ENCODE measurements around the gene CACNA1C.

CACNA1C gene

GRCh38 chr12:2194571-2194970 lies 141.8 kb downstream of the CACNA1C start:
- no peak overlapping the region for H3K9ac ChIP-seq (ENCODE audit: low read depth, low read length)
- H3K27me3 ChIP-seq (ENCODE audit: insufficient read depth, low read length, poor library complexity): peaks cover 21% of the 10 kb centered on the region
- no peak overlapping the region for H2AFZ ChIP-seq (ENCODE audit: low read depth, low read length)
- H3K27ac ChIP-seq (ENCODE audit: low read length): no peak overlapping the region
- ATAC-seq (ENCODE audit: insufficient read depth, low read depth) (no peak), DNase-seq (no peak)
- no peaks in the 10 kb centered on the region for H3K36me3 ChIP-seq (ENCODE audit: insufficient read depth, low read length)
- no peaks in the 10 kb centered on the region for H3K4me1 ChIP-seq (ENCODE audit: insufficient read depth, low read length)
- no peaks in the 10 kb centered on the region for H3K79me2 ChIP-seq (ENCODE audit: insufficient read depth, low read length)
- no peaks in the 10 kb centered on the region for H3K9me3 ChIP-seq (ENCODE audit: insufficient read depth, low read length, severe bottlenecking)
- H4K20me1 ChIP-seq (ENCODE audit: insufficient read depth, low read length): peaks cover 5% of the 10 kb centered on the region; the same call in 1 of the 2 replicates
- TF ChIP-seq EZH2 (IDR thresholded peaks at IDR 0.05; ENCODE audit: borderline replicate concordance, low read depth, low read length, severe bottlenecking): no peak
- no peak for TF ChIP-seq CTCF (IDR thresholded peaks at IDR 0.05; ENCODE audit: borderline replicate concordance, extremely low read depth, low read length, poor library complexity, severe bottlenecking)
- H3K4me3 ChIP-seq (ENCODE audit: low read depth in 1 of 2, low read length in 2 of 2): no peak overlapping the region
- no peak overlapping the region for H3K4me2 ChIP-seq (ENCODE audit: insufficient read depth, low read length)

GRCh38 chr12:2195085-2195484 lies 142.3 kb downstream of the CACNA1C start:
- TF ChIP-seq CTCF (IDR thresholded peaks at IDR 0.05; ENCODE audit: borderline replicate concordance, extremely low read depth, low read length, poor library complexity, severe bottlenecking) (no peak), EZH2 (IDR thresholded peaks at IDR 0.05; ENCODE audit: borderline replicate concordance, low read depth, low read length, severe bottlenecking) (no peak)
- no peaks in the 10 kb centered on the region for H3K4me1 ChIP-seq (ENCODE audit: insufficient read depth, low read length)
- peaks cover 21% of the 10 kb centered on the region for H3K27me3 ChIP-seq (ENCODE audit: insufficient read depth, low read length, poor library complexity)
- H3K9me3 ChIP-seq (ENCODE audit: insufficient read depth, low read length, severe bottlenecking): no peaks in the 10 kb centered on the region
- H3K9ac ChIP-seq (ENCODE audit: low read depth, low read length): no peak overlapping the region
- ATAC-seq (ENCODE audit: insufficient read depth, low read depth) (no peak), DNase-seq (no peak)
- no peaks in the 10 kb centered on the region for H3K79me2 ChIP-seq (ENCODE audit: insufficient read depth, low read length)
- no peak overlapping the region for H2AFZ ChIP-seq (ENCODE audit: low read depth, low read length)
- no peaks in the 10 kb centered on the region for H3K36me3 ChIP-seq (ENCODE audit: insufficient read depth, low read length)
- no peak overlapping the region for H3K27ac ChIP-seq (ENCODE audit: low read length)
- peaks cover 5% of the 10 kb centered on the region; the same call in 1 of the 2 replicates for H4K20me1 ChIP-seq (ENCODE audit: insufficient read depth, low read length)
- no peak overlapping the region for H3K4me3 ChIP-seq (ENCODE audit: low read depth in 1 of 2, low read length in 2 of 2)
- no peak overlapping the region for H3K4me2 ChIP-seq (ENCODE audit: insufficient read depth, low read length)

GRCh38 chr12:2198005-2198501 lies 145.3 kb downstream of the CACNA1C start:
- H3K4me1 ChIP-seq (ENCODE audit: insufficient read depth, low read length): no peaks in the 10 kb centered on the region
- no peaks in the 10 kb centered on the region for H4K20me1 ChIP-seq (ENCODE audit: insufficient read depth, low read length)
- DNase-seq: no peak
- H3K9me3 ChIP-seq (ENCODE audit: insufficient read depth, low read length, severe bottlenecking): no peaks in the 10 kb centered on the region
- peaks cover 28% of the 10 kb centered on the region for H3K27me3 ChIP-seq (ENCODE audit: insufficient read depth, low read length, poor library complexity)
- ATAC-seq (ENCODE audit: insufficient read depth, low read depth): no peak
- TF ChIP-seq EZH2 (IDR thresholded peaks at IDR 0.05; ENCODE audit: borderline replicate concordance, low read depth, low read length, severe bottlenecking) (no peak), CTCF (IDR thresholded peaks at IDR 0.05; ENCODE audit: borderline replicate concordance, extremely low read depth, low read length, poor library complexity, severe bottlenecking) (no peak)
- no peaks in the 10 kb centered on the region for H3K79me2 ChIP-seq (ENCODE audit: insufficient read depth, low read length)
- H3K9ac ChIP-seq (ENCODE audit: low read depth, low read length): no peak overlapping the region
- no peaks in the 10 kb centered on the region for H3K36me3 ChIP-seq (ENCODE audit: insufficient read depth, low read length)
- H3K4me3 ChIP-seq (ENCODE audit: low read depth in 1 of 2, low read length in 2 of 2): no peak overlapping the region
- no peak overlapping the region for H3K4me2 ChIP-seq (ENCODE audit: insufficient read depth, low read length)
- no peak overlapping the region for H3K27ac ChIP-seq (ENCODE audit: low read length)
- H2AFZ ChIP-seq (ENCODE audit: low read depth, low read length): no peak overlapping the region

GRCh38 chr12:2198542-2198941 lies 145.8 kb downstream of the CACNA1C start:
- ATAC-seq (ENCODE audit: insufficient read depth, low read depth): no peak
- no peak overlapping the region for H3K27ac ChIP-seq (ENCODE audit: low read length)
- no peaks in the 10 kb centered on the region for H3K4me1 ChIP-seq (ENCODE audit: insufficient read depth, low read length)
- H3K27me3 ChIP-seq (ENCODE audit: insufficient read depth, low read length, poor library complexity): peaks cover 28% of the 10 kb centered on the region
- no peak overlapping the region for H3K4me2 ChIP-seq (ENCODE audit: insufficient read depth, low read length)
- no peaks in the 10 kb centered on the region for H3K36me3 ChIP-seq (ENCODE audit: insufficient read depth, low read length)
- H3K9ac ChIP-seq (ENCODE audit: low read depth, low read length): no peak overlapping the region
- DNase-seq: no peak
- H3K79me2 ChIP-seq (ENCODE audit: insufficient read depth, low read length): no peaks in the 10 kb centered on the region
- no peak for TF ChIP-seq EZH2 (IDR thresholded peaks at IDR 0.05; ENCODE audit: borderline replicate concordance, low read depth, low read length, severe bottlenecking)
- no peak for TF ChIP-seq CTCF (IDR thresholded peaks at IDR 0.05; ENCODE audit: borderline replicate concordance, extremely low read depth, low read length, poor library complexity, severe bottlenecking)
- no peak overlapping the region for H3K4me3 ChIP-seq (ENCODE audit: low read depth in 1 of 2, low read length in 2 of 2)
- no peaks in the 10 kb centered on the region for H3K9me3 ChIP-seq (ENCODE audit: insufficient read depth, low read length, severe bottlenecking)
- H4K20me1 ChIP-seq (ENCODE audit: insufficient read depth, low read length): no peaks in the 10 kb centered on the region
- H2AFZ ChIP-seq (ENCODE audit: low read depth, low read length): no peak overlapping the region

Measured in DND-41 (cell line).